MM.1S (cell line): ENCODE data around the gene BPIFA1.

Source experiments
- CTCF ChIP-seq: fragments of 300-600 bp; sonication (generic); IDR thresholded peaks from 2 replicates; pipeline ENCODE4 v1.5.1; 2016; ENCODE audit warnings: antibody characterized with exemption, low read length, mixed read lengths
- EZH2 ChIP-seq: fragments of 300-600 bp; sonication (generic); optimal IDR thresholded peaks from 2 replicates; pipeline ENCODE3; 2017; ENCODE audit warnings: low read depth, mild to moderate bottlenecking, antibody characterized with exemption, low read length, mixed read lengths

- TF ChIP-seq EZH2 = no peak
- no peak for TF ChIP-seq CTCF
Observed at GRCh38 chr20:33277471-33278441, 42.0 kb downstream of the BPIFA1 start.
